ENCODE results near the gene CNBP. TPM values are rescaled to one million over a fixed set of nuclear protein-coding genes. Genes with fewer than 3 reads are reported as not detected.

The CNBP gene
- total and polyA plus RNA-seq, 9 of the 15 experiments (the other 6 are each of a cell fraction or from before 2014, with no cell fraction given), result 284 to 717 (median 412) TPM

GRCh38 chr3:129226374-129226773, 42.7 kb upstream of the CNBP start (continued):
- TF ChIP-seq RERE (CRISPR knock-in tag; IDR thresholded peaks at IDR 0.05; ENCODE audit: borderline replicate concordance), result no peak
- TF ChIP-seq PML (IDR thresholded peaks at IDR 0.05; ENCODE audit: low read length), result no peak
- peak; percentile 7; the same call in 1 of the 2 replicates for TF ChIP-seq SPI1 (IDR thresholded peaks at IDR 0.05; ENCODE audit: borderline replicate concordance, low read depth, low read length)
- no peak for TF ChIP-seq TEAD2 (tag; IDR thresholded peaks at IDR 0.05)
- no peak for TF ChIP-seq NBN (IDR thresholded peaks at IDR 0.05; ENCODE audit: low read depth)
- no peak for TF ChIP-seq RNF2 (IDR thresholded peaks at IDR 0.05)
- no peak for TF ChIP-seq EWSR1 (IDR thresholded peaks at IDR 0.05; ENCODE audit: borderline replicate concordance, low read depth, partially characterized antibody)
- TF ChIP-seq E2F3 (CRISPR knock-in tag; IDR thresholded peaks at IDR 0.05), result no peak
- no peak for TF ChIP-seq CLOCK (CRISPR knock-in tag; IDR thresholded peaks at IDR 0.05; ENCODE audit: borderline replicate concordance)
- TF ChIP-seq JUND (IDR thresholded peaks at IDR 0.05; ENCODE audit: borderline replicate concordance, low read depth, low read length), result peak; percentile 87
- peak; percentile 79; the same call in 1 of the 3 replicates for TF ChIP-seq JUND (tag; IDR thresholded peaks at IDR 0.05; ENCODE audit: borderline replicate concordance, low read depth, low read length)
- TF ChIP-seq RBM17 (IDR thresholded peaks at IDR 0.05; ENCODE audit: borderline replicate concordance, low read depth, low read length), result no peak
- TF ChIP-seq SRSF9 (IDR thresholded peaks at IDR 0.05; ENCODE audit: borderline replicate concordance, low read depth, low read length), result no peak
- TF ChIP-seq ARNT (IDR thresholded peaks at IDR 0.05), result no peak
- TF ChIP-seq ARID1B (IDR thresholded peaks at IDR 0.05), result peak; percentile 78
- no peak for TF ChIP-seq POLR2G (IDR thresholded peaks at IDR 0.05; ENCODE audit: low read depth, low read length)
- TF ChIP-seq ZNF384 (IDR thresholded peaks at IDR 0.05; ENCODE audit: low read depth, low read length), result no peak
- TF ChIP-seq ILK (tag; IDR thresholded peaks at IDR 0.05; ENCODE audit: borderline replicate concordance, low read depth), result no peak
- TF ChIP-seq PKNOX1 (IDR thresholded peaks at IDR 0.05), result no peak
- TF ChIP-seq MAZ (CRISPR knock-in tag; conservative IDR thresholded peaks at IDR 0.05 in 1 of 2, IDR thresholded peaks at IDR 0.05 in 1 of 2), result no peak

Data from K562 (cell line).